Ovary (tissue), 3 donors: ENCODE data around the gene AKT1.

ENCODE experiments used
- CTCF ChIP-seq, 3 donors: fragments of 450-650 bp in 2 of 3; fragments of 200-600 bp in 1 of 3; IDR thresholded peaks; one replicate each; pipeline versions ENCODE4 v1.5.1 to v1.8.0; 2016 to 2022; ENCODE audit warnings: antibody characterized with exemption in 3 of 3, mild to moderate bottlenecking in 1 of 3
- EP300 ChIP-seq: sonication (generic); formaldehyde crosslinking; IDR thresholded peaks from one replicate; pipeline ENCODE4 v1.6.1; 2017; ENCODE audit warnings: antibody characterized with exemption
- donor health status: DM: no; HTN: no; CAD: no.

GRCh38 chr14:104792101-104792884 lies 3.3 kb downstream of the AKT1 start:
- TF ChIP-seq EP300 (no peak), CTCF (IDR thresholded peaks at IDR 0.05) (no peak)
